WTC11 (cell line): ENCODE results near the gene NAMPT. TPM values are rescaled to one million over a fixed set of nuclear protein-coding genes. Genes with fewer than 3 reads are reported as not detected.

Experiments
- ATAC-seq: fragments of 200-7000 bp; cut with Tn5 transposase; 2 replicates; pipeline ENCODE4 v1.10.0; 2021; ENCODE audit warnings: mild to moderate bottlenecking, moderate library complexity
- CTCF ChIA-PET: fragments of 300-600 bp; sonication (Branson Sonifier 250); formaldehyde crosslinking; loops from one replicate; lab custom pipeline; 2021; ENCODE audit warnings: antibody characterized with exemption; lab: Charles Lee
- POLR2A ChIA-PET: fragments of 350-600 bp; sonication (Branson Sonifier 250); formaldehyde crosslinking; loops from one replicate; lab custom pipeline; 2021; ENCODE audit warnings: antibody characterized with exemption; lab: Charles Lee
- DNase-seq: peaks from one replicate; pipeline ENCODE4 v3.0.0; 2021; ENCODE audit warnings: low spot score
- H3K27ac Mint-ChIP-seq: 2 replicates; pipeline ENCODE4 v1.8.0; 2021; ENCODE audit warnings: mixed read lengths
- H3K27me3 Mint-ChIP-seq: 2 replicates; pipeline ENCODE4 v1.8.0; 2021; ENCODE audit warnings: low read depth, mild to moderate bottlenecking, moderate library complexity, mixed read lengths
- H3K36me3 Mint-ChIP-seq: 2 replicates; pipeline ENCODE4 v1.8.0; 2021; ENCODE audit warnings: mixed read lengths
- H3K4me1 Mint-ChIP-seq: 2 replicates; pipeline ENCODE4 v1.8.0; 2022; ENCODE audit warnings: mixed read lengths
- H3K4me3 Mint-ChIP-seq: 2 replicates; pipeline ENCODE4 v1.8.0; 2021; ENCODE audit warnings: mild to moderate bottlenecking, moderate library complexity, mixed read lengths
- H3K9me3 Mint-ChIP-seq: 2 replicates; pipeline ENCODE4 v1.8.0; 2021; ENCODE audit warnings: mixed read lengths
- ATF3 ChIP-seq: sonication (generic); formaldehyde crosslinking; conservative IDR thresholded peaks from 2 replicates; pipeline ENCODE4 v1.8.1; 2022; ENCODE audit warnings: mild to moderate bottlenecking, missing genetic modification reagents
- ATF6 ChIP-seq: sonication (generic); formaldehyde crosslinking; IDR thresholded peaks from 2 replicates; pipeline ENCODE4 v1.8.1; 2023; ENCODE audit warnings: mild to moderate bottlenecking, missing genetic modification reagents
- CDX4 ChIP-seq: fragments of 250-450 bp; sonication (Bioruptor Pico); IDR thresholded peaks from 2 replicates; pipeline ENCODE4 v1.9.0; 2021; ENCODE audit warnings: moderate library complexity, mild to moderate bottlenecking, inconsistent platforms, borderline replicate concordance
- CREB1 ChIP-seq: sonication (generic); formaldehyde crosslinking; IDR thresholded peaks from 2 replicates; pipeline ENCODE4 v1.8.0; 2023; ENCODE audit warnings: mild to moderate bottlenecking, missing genetic modification reagents
- CREM ChIP-seq: sonication (generic); formaldehyde crosslinking; IDR thresholded peaks from 2 replicates; pipeline ENCODE4 v1.8.1; 2022; ENCODE audit warnings: mild to moderate bottlenecking, missing genetic modification reagents, moderate library complexity
- E2F1 ChIP-seq: sonication (generic); formaldehyde crosslinking; IDR thresholded peaks from 2 replicates; pipeline ENCODE4 v1.8.0; 2022; ENCODE audit warnings: mild to moderate bottlenecking, missing genetic modification reagents
- ELF4 ChIP-seq: sonication (generic); formaldehyde crosslinking; IDR thresholded peaks from 2 replicates; pipeline ENCODE4 v1.8.1; 2022; ENCODE audit warnings: low read depth, mild to moderate bottlenecking, moderate library complexity, missing genetic modification reagents
- FOXK1 ChIP-seq: sonication (generic); formaldehyde crosslinking; IDR thresholded peaks from 2 replicates; pipeline ENCODE4 v1.8.0; 2022; ENCODE audit warnings: mild to moderate bottlenecking, moderate library complexity, missing genetic modification reagents
- GTF2I ChIP-seq: fragments of 250-450 bp; sonication (Bioruptor Pico); conservative IDR thresholded peaks from 2 replicates; pipeline ENCODE4 v1.4.0; 2021; ENCODE audit warnings: mild to moderate bottlenecking
- HMGA2 ChIP-seq: fragments of 250-450 bp; sonication (Bioruptor Pico); IDR thresholded peaks from 2 replicates; pipeline ENCODE4 v1.4.0; 2021; ENCODE audit warnings: mild to moderate bottlenecking, moderate library complexity
- IRF1 ChIP-seq: sonication (generic); formaldehyde crosslinking; IDR thresholded peaks from 2 replicates; pipeline ENCODE4 v1.8.0; 2023; ENCODE audit warnings: missing genetic modification reagents
- JUN ChIP-seq: sonication (generic); formaldehyde crosslinking; IDR thresholded peaks from 2 replicates; pipeline ENCODE4 v1.8.0; 2023; ENCODE audit warnings: mild to moderate bottlenecking, missing genetic modification reagents
- NFYB ChIP-seq: sonication (generic); formaldehyde crosslinking; conservative IDR thresholded peaks from 2 replicates; pipeline ENCODE4 v1.8.0; 2022; ENCODE audit warnings: low read depth, missing genetic modification reagents
- RORB ChIP-seq: fragments of 250-450 bp; sonication (Bioruptor Pico); IDR thresholded peaks from 2 replicates; pipeline ENCODE4 v1.9.0; 2021; ENCODE audit warnings: mild to moderate bottlenecking
- TCF7 ChIP-seq: sonication (generic); formaldehyde crosslinking; IDR thresholded peaks from 2 replicates; pipeline ENCODE4 v1.8.0; 2022; ENCODE audit warnings: mild to moderate bottlenecking, low read depth, missing genetic modification reagents, moderate library complexity
- TP53 ChIP-seq: sonication (generic); formaldehyde crosslinking; IDR thresholded peaks from 2 replicates; pipeline ENCODE4 v1.8.1; 2023; ENCODE audit warnings: mild to moderate bottlenecking, missing genetic modification reagents
- ZBTB21 ChIP-seq: sonication (generic); formaldehyde crosslinking; IDR thresholded peaks from 2 replicates; pipeline ENCODE4 v1.8.1; 2023; ENCODE audit warnings: mild to moderate bottlenecking, missing genetic modification reagents, borderline replicate concordance
- ZMAT4 ChIP-seq: fragments of 250-450 bp; sonication (Bioruptor Pico); IDR thresholded peaks from 2 replicates; pipeline ENCODE4 v1.9.0; 2021; ENCODE audit warnings: mild to moderate bottlenecking
- ZNF138 ChIP-seq: sonication (generic); formaldehyde crosslinking; conservative IDR thresholded peaks from 2 replicates; pipeline ENCODE4 v1.8.1; 2022; ENCODE audit warnings: mild to moderate bottlenecking, moderate library complexity, missing genetic modification reagents
- ZNF232 ChIP-seq: sonication (generic); formaldehyde crosslinking; IDR thresholded peaks from 2 replicates; pipeline ENCODE4 v1.8.0; 2022; ENCODE audit warnings: mild to moderate bottlenecking, missing genetic modification reagents
- ZNF317 ChIP-seq: sonication (generic); formaldehyde crosslinking; IDR thresholded peaks from 2 replicates; pipeline ENCODE4 v1.8.1; 2023; ENCODE audit warnings: low read depth, mild to moderate bottlenecking, moderate library complexity, missing genetic modification reagents, borderline replicate concordance
- ZNF423 ChIP-seq: fragments of 250-450 bp; sonication (Bioruptor Pico); IDR thresholded peaks from 2 replicates; pipeline ENCODE4 v2.1.2; 2022; ENCODE audit warnings: mild to moderate bottlenecking, moderate library complexity
- ZNF532 ChIP-seq: fragments of 250-450 bp; sonication (Bioruptor Pico); IDR thresholded peaks from 2 replicates; pipeline ENCODE4 v1.9.0; 2021; ENCODE audit warnings: mild to moderate bottlenecking, borderline replicate concordance
- total RNA-seq: library from RNA; stranded (reverse); gene quantifications from 3 replicates; pipeline ENCODE4 v1.2.3, GENCODE V29; 2021
- TF ChIP-seq, protein P1 (sequence below): sonication (generic); formaldehyde crosslinking; conservative IDR thresholded peaks from 2 replicates; pipeline ENCODE4 v1.8.1; 2023; ENCODE audit warnings: mild to moderate bottlenecking, low read depth, missing genetic modification reagents, moderate library complexity

The NAMPT gene
- total RNA-seq, 1 experiment from 2014 or later = 99.1 TPM

DNA sequence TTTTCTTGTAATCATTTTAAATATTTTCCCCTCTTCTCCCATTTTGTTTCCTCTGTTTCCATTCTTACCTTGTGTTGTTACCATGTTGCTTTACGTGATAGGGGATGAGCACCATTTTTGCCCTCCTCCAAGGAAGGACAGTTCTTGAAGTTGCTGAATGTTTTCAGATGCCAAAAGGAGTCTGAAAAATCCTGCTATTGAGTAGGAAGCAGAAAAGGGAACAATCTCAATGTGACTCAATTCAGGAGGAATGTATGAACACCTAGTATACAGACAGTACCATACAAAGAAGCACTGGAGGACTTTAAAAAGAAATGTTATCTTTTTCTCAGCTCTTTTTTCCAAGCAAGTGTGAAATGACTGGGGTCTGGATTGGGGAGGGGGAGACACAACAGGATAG lies 5.1 kb upstream of the NAMPT start:
- ChIA-PET POLR2A (no interaction called here), CTCF (interaction anchor here (1.2 kb wide), 1 partner anchor 447 kb away, joined by 3 read pairs; no protein-coding TSS in a partner anchor)
- Mint-ChIP-seq H3K4me1 (peaks cover 8% of the 10 kb centered on the region), H3K27me3 (no peaks in the 10 kb centered on the region; the same call in 1 of the 2 replicates), H3K27ac (no peak overlapping the region)
- ATAC-seq = no peak
- no peak for TF ChIP-seq RORB (CRISPR knock-in tag)
- no peak for TF ChIP-seq FOXK1 (CRISPR knock-in tag)
- TF ChIP-seq HMGA2 = no peak
- TF ChIP-seq ZNF232 = no peak
- TF ChIP-seq ZMAT4 (CRISPR knock-in tag) = no peak
- TF ChIP-seq TCF7 (CRISPR knock-in tag) = no peak
- no peak for TF ChIP-seq ATF3 (CRISPR knock-in tag)
- no peak for TF ChIP-seq E2F1 (CRISPR knock-in tag)
- no peak for TF ChIP-seq NFYB (CRISPR knock-in tag)
- no peak for TF ChIP-seq TP53 (CRISPR knock-in tag)
- TF ChIP-seq ZNF423 (CRISPR knock-in tag) = no peak
- TF ChIP-seq ELF4 = no peak
- no peak for TF ChIP-seq ZNF317
- TF ChIP-seq, all 79 proteins: peak for 0
- peaks cover 8% of the 10 kb centered on the region for H3K36me3 Mint-ChIP-seq
- peaks cover 13% of the 10 kb centered on the region for H3K9me3 Mint-ChIP-seq
- H3K4me3 Mint-ChIP-seq = no peak overlapping the region
- no peak for DNase-seq

GRCh38 chr7:106288263-106288662 lies 3.5 kb upstream of the NAMPT start:
- CTCF ChIA-PET = no interaction called here
- peaks cover 15% of the 10 kb centered on the region for H3K4me1 Mint-ChIP-seq
- H3K9me3 Mint-ChIP-seq = no peaks in the 10 kb centered on the region; the same call in 1 of the 2 replicates
- ATAC-seq (no peak), DNase-seq (no peak)
- POLR2A ChIA-PET = no interaction called here
- H3K4me3 Mint-ChIP-seq = no peak overlapping the region
- no peak overlapping the region for H3K27ac Mint-ChIP-seq
- H3K27me3 Mint-ChIP-seq = no peaks in the 10 kb centered on the region; the same call in 1 of the 2 replicates
- H3K36me3 Mint-ChIP-seq = no peaks in the 10 kb centered on the region
- TF ChIP-seq ZNF232 (no peak), ZNF138 (no peak), ZBTB21 (CRISPR knock-in tag) (no peak), GTF2I (CRISPR knock-in tag) (no peak), CREM (no peak), ZNF532 (CRISPR knock-in tag) (no peak), CDX4 (no peak), ATF6 (CRISPR knock-in tag) (no peak), CREB1 (CRISPR knock-in tag) (no peak), ZNF317 (no peak), JUN (CRISPR knock-in tag) (no peak), HMGA2 (no peak), IRF1 (no peak)
- TF ChIP-seq, protein P1, sequence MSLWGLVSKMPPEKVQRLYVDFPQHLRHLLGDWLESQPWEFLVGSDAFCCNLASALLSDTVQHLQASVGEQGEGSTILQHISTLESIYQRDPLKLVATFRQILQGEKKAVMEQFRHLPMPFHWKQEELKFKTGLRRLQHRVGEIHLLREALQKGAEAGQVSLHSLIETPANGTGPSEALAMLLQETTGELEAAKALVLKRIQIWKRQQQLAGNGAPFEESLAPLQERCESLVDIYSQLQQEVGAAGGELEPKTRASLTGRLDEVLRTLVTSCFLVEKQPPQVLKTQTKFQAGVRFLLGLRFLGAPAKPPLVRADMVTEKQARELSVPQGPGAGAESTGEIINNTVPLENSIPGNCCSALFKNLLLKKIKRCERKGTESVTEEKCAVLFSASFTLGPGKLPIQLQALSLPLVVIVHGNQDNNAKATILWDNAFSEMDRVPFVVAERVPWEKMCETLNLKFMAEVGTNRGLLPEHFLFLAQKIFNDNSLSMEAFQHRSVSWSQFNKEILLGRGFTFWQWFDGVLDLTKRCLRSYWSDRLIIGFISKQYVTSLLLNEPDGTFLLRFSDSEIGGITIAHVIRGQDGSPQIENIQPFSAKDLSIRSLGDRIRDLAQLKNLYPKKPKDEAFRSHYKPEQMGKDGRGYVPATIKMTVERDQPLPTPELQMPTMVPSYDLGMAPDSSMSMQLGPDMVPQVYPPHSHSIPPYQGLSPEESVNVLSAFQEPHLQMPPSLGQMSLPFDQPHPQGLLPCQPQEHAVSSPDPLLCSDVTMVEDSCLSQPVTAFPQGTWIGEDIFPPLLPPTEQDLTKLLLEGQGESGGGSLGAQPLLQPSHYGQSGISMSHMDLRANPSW (CRISPR knock-in tag) = no peak
